DND-41 (cell line): ENCODE measurements around the gene PIGQ.

ENCODE experiments used
- EZH2 ChIP-seq: IDR thresholded peaks from 3 replicates; pipeline ENCODE4 v1.6.1; 2012; ENCODE audit warnings: borderline replicate concordance, low read depth, mild to moderate bottlenecking, moderate library complexity, low read length, inconsistent platforms; ENCODE audit not compliant: severe bottlenecking
- TF ChIP-seq, protein P1 (sequence below): IDR thresholded peaks from 2 replicates; pipeline ENCODE4 v1.5.1; 2012; ENCODE audit warnings: borderline replicate concordance, low read length, moderate library complexity, mild to moderate bottlenecking; ENCODE audit not compliant: poor library complexity, severe bottlenecking; ENCODE audit errors: extremely low read depth

DNA sequence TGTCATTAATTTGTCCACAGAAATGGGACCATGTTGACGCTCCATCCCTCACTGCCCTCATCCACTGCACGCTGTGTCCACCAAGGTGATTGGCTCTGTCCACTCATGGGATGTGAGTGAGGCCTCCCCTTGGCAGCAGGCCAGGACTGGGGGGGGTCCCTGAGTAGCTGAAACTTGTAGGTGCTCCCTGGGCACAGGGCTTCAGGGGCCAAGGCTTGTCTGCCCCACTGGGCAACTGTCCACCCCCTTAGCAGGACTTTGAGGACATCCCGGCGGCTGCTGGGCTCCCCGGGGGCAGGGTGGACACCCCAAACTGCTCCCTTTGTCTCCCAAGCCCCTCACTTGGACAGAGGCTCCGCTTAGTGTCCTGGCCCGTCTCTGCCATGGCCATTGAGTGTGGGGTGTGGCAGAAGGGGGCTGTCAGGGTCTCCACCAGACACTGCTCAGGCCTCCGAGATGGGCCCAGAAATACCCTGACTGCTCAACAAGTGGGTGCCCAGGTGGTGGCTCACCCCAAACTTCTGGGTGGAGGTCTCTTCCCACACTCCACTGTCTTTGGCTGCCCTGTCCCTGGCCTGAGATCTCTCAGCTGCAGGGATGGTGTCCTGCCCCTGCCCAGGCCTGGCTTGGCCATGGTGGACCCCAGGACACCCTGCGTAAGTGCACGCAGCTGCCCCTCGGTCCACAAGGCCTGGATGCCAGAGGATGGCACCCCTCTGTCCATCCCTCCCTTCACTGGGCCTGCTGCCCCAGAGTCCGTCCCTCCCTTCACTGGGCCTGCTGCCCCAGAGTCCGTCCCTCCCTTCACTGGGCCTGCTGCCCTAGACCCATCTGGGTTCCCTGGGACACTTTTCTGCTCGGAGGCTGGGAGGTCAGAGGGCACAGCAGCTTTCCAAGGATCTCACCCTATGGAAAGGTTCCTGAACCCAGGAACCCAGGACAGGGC, 17.1 kb downstream of the PIGQ start:
- TF ChIP-seq, protein P1, sequence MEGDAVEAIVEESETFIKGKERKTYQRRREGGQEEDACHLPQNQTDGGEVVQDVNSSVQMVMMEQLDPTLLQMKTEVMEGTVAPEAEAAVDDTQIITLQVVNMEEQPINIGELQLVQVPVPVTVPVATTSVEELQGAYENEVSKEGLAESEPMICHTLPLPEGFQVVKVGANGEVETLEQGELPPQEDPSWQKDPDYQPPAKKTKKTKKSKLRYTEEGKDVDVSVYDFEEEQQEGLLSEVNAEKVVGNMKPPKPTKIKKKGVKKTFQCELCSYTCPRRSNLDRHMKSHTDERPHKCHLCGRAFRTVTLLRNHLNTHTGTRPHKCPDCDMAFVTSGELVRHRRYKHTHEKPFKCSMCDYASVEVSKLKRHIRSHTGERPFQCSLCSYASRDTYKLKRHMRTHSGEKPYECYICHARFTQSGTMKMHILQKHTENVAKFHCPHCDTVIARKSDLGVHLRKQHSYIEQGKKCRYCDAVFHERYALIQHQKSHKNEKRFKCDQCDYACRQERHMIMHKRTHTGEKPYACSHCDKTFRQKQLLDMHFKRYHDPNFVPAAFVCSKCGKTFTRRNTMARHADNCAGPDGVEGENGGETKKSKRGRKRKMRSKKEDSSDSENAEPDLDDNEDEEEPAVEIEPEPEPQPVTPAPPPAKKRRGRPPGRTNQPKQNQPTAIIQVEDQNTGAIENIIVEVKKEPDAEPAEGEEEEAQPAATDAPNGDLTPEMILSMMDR: no peak
- TF ChIP-seq EZH2: no peak
